ENCODE results near the gene TTN.
"Not testable (repeated sequence)": the region's sequence is repeated elsewhere in the genome, so short reads cannot be mapped to it uniquely, and the experiment has no call there.

TTN gene

GRCh38 chr2:178526256-178526655 lies 281.0 kb downstream of the TTN start:
- no peak for DNase-seq

- not testable (repeated sequence) for DNase-seq
Measured at GRCh38 chr2:178525460-178525859, 281.8 kb downstream of the TTN start.

- DNase-seq = not testable (repeated sequence)
Measured at GRCh38 chr2:178525010-178525409, 282.2 kb downstream of the TTN start.

- no peak for DNase-seq
Measured at GRCh38 chr2:178523596-178524134, 283.6 kb downstream of the TTN start.

- peak; percentile 78 to 82 for DNase-seq
Measured at GRCh38 chr2:178522950-178523595, 284.1 kb downstream of the TTN start.

GRCh38 chr2:178521304-178522150 lies 285.7 kb downstream of the TTN start:
- DNase-seq = peak; percentile 26 to 34

- no peak for DNase-seq
Measured at GRCh38 chr2:178517496-178517895, 289.7 kb downstream of the TTN start.

- peak; percentile 27 to 38 for DNase-seq
Measured at GRCh38 chr2:178514664-178515063, 292.6 kb downstream of the TTN start.

- no peak for DNase-seq
Measured at GRCh38 chr2:178513876-178514275, 293.3 kb downstream of the TTN start.

- DNase-seq = no peak
Measured at GRCh38 chr2:178512484-178512883, 294.7 kb downstream of the TTN start.

GRCh38 chr2:178510384-178510783 lies 296.8 kb downstream of the TTN start:
- DNase-seq = no peak

GRCh38 chr2:178508646-178509045 lies 298.6 kb downstream of the TTN start:
- DNase-seq = no peak

- DNase-seq = no peak
Measured at GRCh38 chr2:178506949-178507348, 300.3 kb downstream of the TTN start.

GRCh38 chr2:178506524-178506923 lies 300.7 kb downstream of the TTN start:
- DNase-seq = no peak

GRCh38 chr2:178506101-178506500 lies 301.1 kb downstream of the TTN start:
- DNase-seq = no peak

- DNase-seq = no peak
Measured at GRCh38 chr2:178502751-178503150, 304.5 kb downstream of the TTN start.

- DNase-seq = no peak
Measured at GRCh38 chr2:178499640-178500039, 307.6 kb downstream of the TTN start.

GRCh38 chr2:178498137-178498536 lies 309.1 kb downstream of the TTN start:
- no peak for DNase-seq

GRCh38 chr2:178496049-178496448 lies 311.2 kb downstream of the TTN start:
- DNase-seq = no peak

- no peak for DNase-seq
Measured at GRCh38 chr2:178491612-178492011, 315.6 kb downstream of the TTN start.

GRCh38 chr2:178485356-178485755 lies 321.9 kb downstream of the TTN start:
- DNase-seq = no peak

GRCh38 chr2:178484245-178485041 lies 322.8 kb downstream of the TTN start:
- no peak for DNase-seq

GRCh38 chr2:178482437-178482836 lies 324.8 kb downstream of the TTN start:
- DNase-seq = no peak
